Neuronal stem cell (in vitro differentiated cells): ENCODE results near the gene GBGT1.

ENCODE experiments used
- DNase-seq: peaks from one replicate; pipeline ENCODE4 v3.0.0-alpha.2; 2013; ENCODE audit warnings: low spot score
- H2AFZ ChIP-seq: one replicate; pipeline ENCODE4 v1.6.1; 2013; ENCODE audit warnings: mild to moderate bottlenecking, low read length, inconsistent platforms
- H2AK5ac ChIP-seq: 2 replicates; pipeline ENCODE4 v1.6.1; 2013; ENCODE audit warnings: low read depth, mild to moderate bottlenecking, inconsistent platforms, low read length, moderate library complexity, mixed read lengths
- H2BK120ac ChIP-seq: 2 replicates; pipeline ENCODE4 v1.6.1; 2013; ENCODE audit warnings: low read depth, mild to moderate bottlenecking, inconsistent platforms, low read length, moderate library complexity, mixed read lengths
- H2BK12ac ChIP-seq: one replicate; pipeline ENCODE4 v1.6.1; 2013; ENCODE audit warnings: low read length, inconsistent platforms
- H2BK15ac ChIP-seq: 2 replicates; pipeline ENCODE4 v1.6.1; 2013; ENCODE audit warnings: mild to moderate bottlenecking, low read length, inconsistent platforms, mixed read lengths
- H2BK5ac ChIP-seq: one replicate; pipeline ENCODE4 v1.6.1; 2013; ENCODE audit warnings: inconsistent platforms, mild to moderate bottlenecking, low read length, moderate library complexity
- H3K14ac ChIP-seq: one replicate; pipeline ENCODE4 v1.6.1; 2013; ENCODE audit warnings: low read length, inconsistent platforms
- H3K18ac ChIP-seq: 2 replicates; pipeline ENCODE4 v1.6.1; 2013; ENCODE audit warnings: low read length, inconsistent platforms
- H3K23ac ChIP-seq: 2 replicates; pipeline ENCODE4 v1.6.1; 2013; ENCODE audit warnings: low read depth, mild to moderate bottlenecking, mixed read lengths, low read length, inconsistent platforms; ENCODE audit not compliant: poor library complexity
- H3K27ac ChIP-seq: replicated peaks from 3 replicates; pipeline ENCODE4 v1.5.1; 2013; ENCODE audit warnings: low read length, inconsistent platforms
- H3K27me3 ChIP-seq, 3 experiments: 2 replicates each; pipeline ENCODE4 v1.6.1; 2013; ENCODE audit warnings: low read length in 3 of 3, mild to moderate bottlenecking in 2 of 3, inconsistent platforms in 1 of 3, low read depth in 1 of 3, mixed read lengths in 1 of 3, moderate library complexity in 1 of 3; ENCODE audit not compliant: control insufficient read depth in 3 of 3, insufficient read depth in 3 of 3
- H3K36me3 ChIP-seq, 2 donors: replicated peaks in 1 of 2; 2 replicates each; pipeline ENCODE4 v1.6.1; 2013; ENCODE audit warnings: low read length in 2 of 2; ENCODE audit not compliant: control insufficient read depth in 2 of 2, insufficient read depth in 2 of 2
- H3K4ac ChIP-seq: 2 replicates; pipeline ENCODE4 v1.6.1; 2013; ENCODE audit warnings: inconsistent platforms, mild to moderate bottlenecking, low read length, moderate library complexity
- H3K4me1 ChIP-seq, 2 donors: 1 replicate in 1 of 2; 2 replicates in 1 of 2; pipeline ENCODE4 v1.6.1; 2013; ENCODE audit warnings: low read length in 2 of 2, low read depth in 1 of 2; ENCODE audit not compliant: control insufficient read depth in 2 of 2, insufficient read depth in 1 of 2
- H3K4me2 ChIP-seq: one replicate; pipeline ENCODE4 v1.6.1; 2013; ENCODE audit warnings: mild to moderate bottlenecking, low read length, inconsistent platforms; ENCODE audit not compliant: insufficient read depth, poor library complexity, severe bottlenecking
- H3K4me3 ChIP-seq, 2 donors: 2 replicates each; pipeline ENCODE4 v1.5.1; 2013; ENCODE audit warnings: low read length in 2 of 2, mild to moderate bottlenecking in 2 of 2, inconsistent platforms in 1 of 2, moderate library complexity in 1 of 2
- H3K79me1 ChIP-seq: one replicate; pipeline ENCODE4 v1.6.1; 2013; ENCODE audit warnings: low read depth, mild to moderate bottlenecking, inconsistent platforms, low read length, moderate library complexity
- H3K9ac ChIP-seq: one replicate; pipeline ENCODE4 v1.6.1; 2013; ENCODE audit warnings: mild to moderate bottlenecking, low read depth, low read length, inconsistent platforms; ENCODE audit not compliant: poor library complexity
- H3K9me3 ChIP-seq, 2 donors: replicated peaks in 1 of 2; 2 replicates each; pipeline versions ENCODE3 to v1.6.1; 2013; ENCODE audit warnings: low read length in 2 of 2, mild to moderate bottlenecking in 2 of 2, inconsistent platforms in 1 of 2, low read depth in 1 of 2, mixed read lengths in 1 of 2, moderate library complexity in 1 of 2; ENCODE audit not compliant: control insufficient read depth in 2 of 2, insufficient read depth in 1 of 2
- H4K8ac ChIP-seq: one replicate; pipeline ENCODE4 v1.6.1; 2013; ENCODE audit warnings: low read depth, mild to moderate bottlenecking, inconsistent platforms, low read length, moderate library complexity
- H4K91ac ChIP-seq: one replicate; pipeline ENCODE4 v1.6.1; 2013; ENCODE audit warnings: low read length, low read depth, mild to moderate bottlenecking, inconsistent platforms; ENCODE audit not compliant: poor library complexity
- WGBS, 2 donors: extraction: QIAGEN DNeasy Blood & Tissue Kit; methylation state at CpG; one replicate each; pipeline ENCODE4 v1.1.7; 2013; ENCODE audit warnings: missing lambda C conversion rate in 2 of 2, mixed read lengths in 1 of 2; ENCODE audit not compliant: insufficient read length in 2 of 2, insufficient replicate concordance in 1 of 2; ENCODE audit errors: extremely low coverage in 2 of 2; 5-methylcytosine and 5-hydroxymethylcytosine counted together

GBGT1 gene

DNA sequence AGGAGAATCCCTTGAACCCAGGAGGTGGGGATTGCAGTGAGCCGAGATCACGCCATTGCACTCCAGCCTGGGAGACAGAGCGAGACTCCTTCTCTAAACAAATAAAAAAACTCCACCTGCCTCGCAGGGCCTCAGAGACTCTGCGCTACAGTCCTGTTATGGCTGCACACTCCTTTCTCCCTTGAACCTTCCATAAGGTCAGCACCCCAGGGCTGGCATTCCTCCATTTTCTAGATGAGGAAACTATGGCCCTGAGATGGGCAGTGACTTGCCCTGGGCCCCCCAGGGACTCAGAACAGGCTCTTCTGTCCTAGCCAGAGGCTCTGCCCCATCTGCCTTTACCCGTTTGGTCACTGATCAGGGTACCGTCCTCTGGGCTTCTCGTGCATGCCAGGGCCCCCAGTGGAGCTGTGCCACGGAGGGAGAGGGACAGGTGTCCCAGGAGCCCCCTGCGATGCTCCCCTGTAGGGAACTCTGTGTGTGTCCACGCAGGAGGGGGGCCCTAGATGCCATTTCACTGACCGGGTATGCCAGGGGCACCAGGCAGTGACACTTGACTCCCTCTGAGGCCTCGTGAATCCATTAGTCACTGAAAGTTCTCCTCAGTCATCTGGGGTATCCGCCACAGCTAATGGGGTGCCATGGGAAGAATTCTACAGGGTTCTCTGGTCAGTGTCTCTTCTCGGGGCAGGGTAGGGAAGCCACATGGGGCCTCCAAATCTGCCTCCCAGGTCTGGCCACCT is 58.8 kb downstream of the GBGT1 start:
- Histone ChIP-seq H2BK15ac (no peak overlapping the region), H3K4ac (no peak overlapping the region), H3K18ac (no peak overlapping the region), H3K14ac (no peak overlapping the region), H3K9me3 (peaks cover 0 to 2% of the 10 kb centered on the region in 2 donors), H2AFZ (no peak overlapping the region), H3K4me2 (no peak overlapping the region), H3K23ac (no peak overlapping the region), H3K27me3 (no peaks in the 10 kb centered on the region), H2BK12ac (no peak overlapping the region), H3K4me1 (no peaks in the 10 kb centered on the region), H3K9ac (no peak overlapping the region), H2AK5ac (no peak overlapping the region), H3K27ac (no peak overlapping the region), H4K91ac (no peak overlapping the region), H3K36me3 (peaks cover 70 to 97% of the 10 kb centered on the region in 2 donors), H2BK120ac (no peak overlapping the region), H4K8ac (no peak overlapping the region), H3K79me1 (peaks cover 8% of the 10 kb centered on the region), H3K4me3 (no peak overlapping the region), H2BK5ac (no peak overlapping the region)
- WGBS, 2 donors: no CpG with 5 or more reads among the region's 15 CpGs
- DNase-seq: no peak

DNA sequence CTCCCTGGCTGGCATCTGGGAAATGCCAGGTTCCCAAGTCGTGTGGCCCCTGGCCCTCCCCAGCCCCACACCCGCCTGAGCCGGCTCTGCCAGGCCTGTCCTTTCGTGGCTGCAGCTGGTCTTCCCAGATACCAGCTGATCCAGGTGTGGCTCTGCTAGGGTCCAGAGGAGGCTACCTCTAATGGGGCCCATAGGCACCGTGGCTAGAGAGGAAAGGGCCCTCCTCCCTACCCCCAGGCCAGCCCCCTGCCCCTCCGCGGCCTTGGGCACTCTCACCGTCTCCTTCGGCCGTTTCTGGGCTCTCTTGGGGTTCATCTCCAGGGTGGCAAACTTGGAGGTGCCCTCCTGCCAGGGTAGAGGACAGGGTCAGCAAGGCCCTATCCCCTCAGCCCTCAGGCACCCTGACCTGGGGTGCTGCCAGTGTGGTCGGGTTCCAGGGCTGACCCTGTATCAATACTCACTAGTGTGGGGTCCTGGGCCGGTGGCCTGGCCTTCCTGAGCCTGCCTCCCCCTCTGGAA is 59.7 kb downstream of the GBGT1 start:
- H2AK5ac ChIP-seq: no peak overlapping the region
- H3K23ac ChIP-seq: no peak overlapping the region
- no peak overlapping the region for H3K4me2 ChIP-seq
- no peak overlapping the region for H3K18ac ChIP-seq
- H3K27ac ChIP-seq: no peak overlapping the region
- peaks cover 0 to 4% of the 10 kb centered on the region in 2 donors for H3K9me3 ChIP-seq
- no peaks in the 10 kb centered on the region for H3K27me3 ChIP-seq
- H3K9ac ChIP-seq: no peak overlapping the region
- peaks cover 8% of the 10 kb centered on the region for H3K79me1 ChIP-seq
- no peak overlapping the region for H3K14ac ChIP-seq
- no peak overlapping the region for H4K91ac ChIP-seq
- H2BK15ac ChIP-seq: no peak overlapping the region
- H3K4me1 ChIP-seq: no peaks in the 10 kb centered on the region
- H3K4me3 ChIP-seq: no peak overlapping the region
- peaks cover 75 to 97% of the 10 kb centered on the region in 2 donors for H3K36me3 ChIP-seq
- WGBS, 2 donors: no CpG with 5 or more reads among the region's 12 CpGs
- no peak overlapping the region for H2AFZ ChIP-seq
- H2BK12ac ChIP-seq: no peak overlapping the region
- no peak overlapping the region for H3K4ac ChIP-seq
- no peak overlapping the region for H2BK5ac ChIP-seq
- no peak overlapping the region for H4K8ac ChIP-seq
- no peak for DNase-seq
- no peak overlapping the region for H2BK120ac ChIP-seq

DNA sequence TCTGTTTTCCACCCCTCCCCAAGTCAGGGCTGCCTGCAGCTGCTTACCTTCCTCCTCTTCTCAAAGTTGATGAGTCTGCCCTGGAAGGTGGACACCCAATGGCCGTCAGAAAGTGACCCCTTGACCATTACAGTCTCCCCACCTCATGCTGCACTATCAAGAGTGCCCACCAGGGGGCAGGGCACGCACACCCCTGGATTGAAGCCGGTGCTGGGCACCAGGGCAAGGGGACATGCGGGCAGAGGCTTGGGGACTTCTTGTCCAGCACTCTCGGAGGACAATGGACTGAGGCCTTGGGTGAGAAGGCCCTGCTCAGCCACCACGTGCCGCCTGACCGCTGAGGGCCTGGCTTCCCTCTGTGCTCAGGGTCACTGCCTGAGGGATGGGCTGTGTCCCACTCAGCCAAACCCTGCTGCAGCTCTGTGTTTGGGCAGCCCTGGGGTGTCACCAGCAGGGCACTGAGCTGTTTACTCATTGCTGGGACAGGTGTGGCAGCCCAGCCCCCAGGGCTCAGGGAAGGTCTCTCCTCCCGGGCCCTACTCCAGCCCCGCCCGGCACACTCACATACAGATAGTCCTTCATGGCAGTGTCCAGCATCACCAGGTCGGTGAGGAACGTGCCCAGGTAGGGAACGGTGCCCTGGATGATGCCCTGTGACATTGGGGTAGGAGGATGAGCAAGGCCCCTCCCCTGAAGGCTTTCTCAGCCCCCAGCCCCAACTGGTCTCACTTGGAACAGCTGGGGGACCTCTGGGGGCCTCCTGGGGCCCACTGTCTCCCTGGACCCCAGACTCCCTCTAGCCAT is 60.3 kb downstream of the GBGT1 start:
- Histone ChIP-seq H3K9ac (no peak overlapping the region), H2AK5ac (no peak overlapping the region), H3K4ac (no peak overlapping the region), H2AFZ (no peak overlapping the region), H3K23ac (no peak overlapping the region), H3K4me1 (no peaks in the 10 kb centered on the region), H3K36me3 (peaks cover 76 to 97% of the 10 kb centered on the region in 2 donors), H3K9me3 (peaks cover 2 to 9% of the 10 kb centered on the region in 2 donors), H2BK15ac (no peak overlapping the region), H3K4me2 (no peak overlapping the region), H3K27me3 (no peaks in the 10 kb centered on the region), H3K4me3 (peak overlapping the region in 1 of 2 donors; percentile 13), H3K14ac (no peak overlapping the region), H2BK12ac (no peak overlapping the region), H2BK120ac (no peak overlapping the region), H3K27ac (no peak overlapping the region), H3K79me1 (peaks cover 4% of the 10 kb centered on the region), H2BK5ac (no peak overlapping the region), H3K18ac (no peak overlapping the region), H4K8ac (no peak overlapping the region), H4K91ac (no peak overlapping the region)
- peak; percentile 62 for DNase-seq
- no CpG with 5 or more reads among the region's 14 CpGs for WGBS, 2 donors
